ENCODE measurements around the gene SPESP1.

- TF ChIP-seq CTCF (conservative IDR thresholded peaks at IDR 0.05; ENCODE audit: low read length), result no peak
- no peak for TF ChIP-seq EZH2phosphoT487 (IDR thresholded peaks at IDR 0.05; ENCODE audit: borderline replicate concordance)
Measured at GRCh38 chr15:68887819-68888218, 42.5 kb upstream of the SPESP1 start.
